AG09319 (cell line): ENCODE results near the gene PDE7B.

Source experiments
- DNase-seq: peaks from one replicate; pipeline ENCODE4 v3.0.0-alpha.2; 2010; ENCODE audit warnings: low read depth; ENCODE audit errors: extremely low read depth
- TF ChIP-seq, protein P1 (sequence below): IDR thresholded peaks from 2 replicates; pipeline ENCODE4 v1.5.1; 2011; ENCODE audit warnings: low read depth, mild to moderate bottlenecking, inconsistent platforms, low read length, moderate library complexity

The PDE7B gene

DNA sequence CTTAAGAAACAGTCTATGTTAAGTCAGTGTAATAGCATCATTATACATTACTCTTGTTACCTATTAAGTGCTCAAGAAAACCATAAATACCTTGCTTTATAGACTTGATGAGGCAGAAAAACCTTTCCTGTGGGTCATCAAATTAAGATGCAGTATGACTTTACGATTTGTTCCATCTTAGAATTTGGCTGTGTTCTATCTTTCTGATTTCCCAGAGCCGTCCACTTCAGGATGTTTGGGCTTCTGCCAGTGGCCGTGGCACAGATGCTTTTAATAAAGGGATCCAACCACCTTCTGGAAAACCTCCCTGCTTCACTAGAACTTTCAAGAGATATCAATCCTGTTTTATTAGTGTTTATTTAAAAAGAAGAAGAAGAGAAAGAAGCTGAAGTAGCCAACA lies 71.2 kb downstream of the PDE7B start:
- DNase-seq = peak; percentile 71

DNA sequence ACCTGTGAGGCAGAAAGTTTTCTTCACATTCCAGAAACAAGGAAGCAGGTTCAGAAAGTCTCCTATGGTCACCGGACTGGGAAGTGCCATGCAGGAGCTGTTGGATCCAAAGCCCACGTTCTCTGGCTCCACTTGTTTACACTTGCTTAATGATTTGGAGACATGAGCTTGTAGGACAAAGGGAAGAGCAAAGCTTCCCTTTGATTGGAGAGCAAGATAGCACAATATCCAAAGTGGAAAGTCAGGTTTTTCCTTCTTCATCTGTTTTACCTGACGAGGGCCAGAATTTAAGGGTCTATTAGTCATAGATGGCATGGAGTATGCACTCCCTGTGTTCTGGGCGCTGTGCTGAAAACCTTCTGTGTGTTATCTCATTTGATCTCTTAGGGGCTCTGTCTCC lies 81.2 kb downstream of the PDE7B start:
- DNase-seq = no peak
- TF ChIP-seq, protein P1, sequence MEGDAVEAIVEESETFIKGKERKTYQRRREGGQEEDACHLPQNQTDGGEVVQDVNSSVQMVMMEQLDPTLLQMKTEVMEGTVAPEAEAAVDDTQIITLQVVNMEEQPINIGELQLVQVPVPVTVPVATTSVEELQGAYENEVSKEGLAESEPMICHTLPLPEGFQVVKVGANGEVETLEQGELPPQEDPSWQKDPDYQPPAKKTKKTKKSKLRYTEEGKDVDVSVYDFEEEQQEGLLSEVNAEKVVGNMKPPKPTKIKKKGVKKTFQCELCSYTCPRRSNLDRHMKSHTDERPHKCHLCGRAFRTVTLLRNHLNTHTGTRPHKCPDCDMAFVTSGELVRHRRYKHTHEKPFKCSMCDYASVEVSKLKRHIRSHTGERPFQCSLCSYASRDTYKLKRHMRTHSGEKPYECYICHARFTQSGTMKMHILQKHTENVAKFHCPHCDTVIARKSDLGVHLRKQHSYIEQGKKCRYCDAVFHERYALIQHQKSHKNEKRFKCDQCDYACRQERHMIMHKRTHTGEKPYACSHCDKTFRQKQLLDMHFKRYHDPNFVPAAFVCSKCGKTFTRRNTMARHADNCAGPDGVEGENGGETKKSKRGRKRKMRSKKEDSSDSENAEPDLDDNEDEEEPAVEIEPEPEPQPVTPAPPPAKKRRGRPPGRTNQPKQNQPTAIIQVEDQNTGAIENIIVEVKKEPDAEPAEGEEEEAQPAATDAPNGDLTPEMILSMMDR = no peak

More for the DNA sequence above, 71.2 kb downstream of the PDE7B start:
- TF ChIP-seq, protein P1 = no peak

DNA sequence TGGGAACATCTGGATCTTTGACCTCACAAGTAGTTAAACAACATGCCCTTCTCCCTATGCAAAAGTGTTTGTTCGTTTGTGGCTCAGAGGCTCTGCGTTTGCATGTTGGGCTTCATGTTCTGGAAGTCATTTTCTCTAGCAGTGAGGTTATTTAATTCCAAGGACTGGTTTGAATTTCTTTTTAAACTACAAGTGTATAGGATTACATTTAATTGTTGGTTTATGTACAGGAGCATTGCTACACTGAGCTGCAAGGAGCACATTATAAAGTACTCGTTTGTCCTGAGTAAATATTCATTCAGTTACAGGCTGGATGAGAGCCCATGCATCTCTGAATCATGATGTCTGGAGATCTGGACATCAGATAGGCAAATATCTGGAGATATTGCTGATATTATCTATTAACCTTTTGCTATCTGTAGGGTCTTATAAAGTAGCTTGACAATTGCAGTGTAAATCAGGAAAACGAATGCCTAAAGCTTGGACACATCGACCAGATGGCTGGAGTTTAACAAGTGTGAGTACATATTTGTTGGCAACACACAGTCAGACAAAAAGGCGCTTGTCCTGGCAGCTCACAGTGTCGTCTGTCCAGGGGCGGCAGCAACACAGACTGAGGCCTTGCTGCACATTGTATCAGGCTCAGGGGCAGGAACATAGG lies 84.6 kb downstream of the PDE7B start:
- TF ChIP-seq, protein P1 = no peak
- peak; percentile 77 for DNase-seq

DNA sequence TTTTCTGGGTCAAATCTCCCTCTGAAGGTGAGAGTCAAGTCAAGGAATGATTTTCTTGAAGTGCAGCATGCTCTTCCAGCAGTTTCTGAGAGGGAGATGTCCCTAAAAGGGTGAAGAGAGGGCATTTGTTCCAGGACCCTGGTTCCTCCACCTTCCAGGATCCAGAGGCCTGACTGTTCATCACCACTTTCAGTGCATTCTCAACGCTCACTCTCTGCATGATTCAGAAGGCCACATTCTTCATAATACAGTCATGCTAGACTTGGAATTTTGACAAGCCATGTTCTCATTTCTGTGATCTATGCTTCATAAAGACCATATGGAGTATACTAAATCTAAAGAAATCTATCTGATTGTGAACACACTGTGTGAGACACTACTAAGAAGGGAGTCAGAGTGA lies 85.1 kb downstream of the PDE7B start:
- TF ChIP-seq, protein P1 = no peak
- DNase-seq = peak; percentile 61

DNA sequence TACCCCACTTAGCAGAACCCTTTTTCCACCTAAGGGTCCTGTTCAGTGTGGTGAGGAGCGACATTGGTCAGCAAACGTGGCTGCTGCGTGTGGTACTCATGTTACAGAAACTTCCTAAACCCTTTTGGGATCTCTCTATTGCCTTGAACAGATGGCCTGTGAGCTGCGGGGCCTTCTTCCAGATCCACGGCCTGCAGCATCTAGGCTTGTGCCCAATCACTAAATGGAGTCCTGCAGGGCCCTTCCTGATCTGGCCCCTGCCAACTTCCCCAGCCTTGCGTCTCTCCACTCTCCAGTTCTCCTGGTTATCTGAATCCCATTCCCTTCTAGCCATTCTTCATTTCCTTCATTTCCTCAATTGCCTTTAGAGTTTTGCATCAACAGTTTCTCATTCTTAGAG lies 85.6 kb downstream of the PDE7B start:
- TF ChIP-seq, protein P1 = no peak
- DNase-seq = no peak

DNA sequence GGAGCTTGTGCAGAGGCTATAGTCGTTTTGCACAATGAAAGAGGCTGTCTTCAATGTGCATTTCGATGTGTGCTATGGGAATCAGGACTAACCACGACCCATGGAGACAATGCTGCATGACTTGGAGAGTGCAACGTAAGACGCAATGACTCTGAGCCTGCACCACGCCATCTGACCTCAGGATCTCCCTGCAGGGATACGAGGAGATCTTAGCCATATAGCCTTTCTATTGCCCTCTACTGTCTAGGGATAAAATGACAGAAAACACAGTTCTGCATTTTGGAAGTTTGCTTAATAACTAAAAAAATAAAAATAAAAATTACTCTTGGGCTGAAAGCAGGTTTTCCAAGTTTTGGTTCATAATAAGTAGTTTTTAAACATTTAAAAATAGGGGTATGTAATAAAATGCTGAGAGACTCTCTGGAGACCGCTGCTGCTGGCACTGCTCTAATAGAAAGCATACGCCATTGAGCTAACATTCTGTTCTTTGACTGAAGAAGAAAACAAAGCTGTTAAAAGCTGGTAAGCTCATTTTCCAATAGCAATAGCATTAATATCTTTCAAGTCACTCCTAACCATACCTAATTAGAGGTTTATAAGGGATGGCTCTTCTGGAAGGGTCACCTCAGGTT lies 87.2 kb downstream of the PDE7B start:
- DNase-seq = peak; percentile 11
- TF ChIP-seq, protein P1 = peak; percentile 49

DNA sequence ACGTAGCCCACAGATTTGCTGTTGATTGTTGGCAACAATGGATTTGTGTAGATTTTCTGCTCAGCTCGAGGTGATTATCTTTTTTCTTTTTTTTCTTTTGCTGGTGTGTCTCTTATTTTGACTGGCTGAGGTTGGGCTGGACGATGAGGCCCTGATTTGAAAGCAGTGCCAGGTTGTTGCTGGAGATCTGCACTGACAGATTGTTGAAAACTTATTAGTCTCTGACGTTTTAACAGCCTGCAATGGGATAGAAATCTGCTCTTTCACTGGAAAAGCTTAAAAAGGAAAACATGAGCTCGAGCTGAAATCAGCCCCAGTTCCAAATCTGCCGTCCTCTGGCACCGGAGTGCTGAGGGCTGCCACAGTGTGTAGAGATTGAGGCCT lies 87.7 kb downstream of the PDE7B start:
- TF ChIP-seq, protein P1 = no peak
- DNase-seq = no peak
